Stomach (tissue), 4 donors: ENCODE data around the gene SIVA1.

Experiments used
- CTCF ChIP-seq, 7 experiments: fragments of 450-650 bp in 4 of 7; fragments of 200-600 bp in 3 of 7; sonication (generic) in 3 of 7; IDR thresholded peaks; one replicate each; pipeline ENCODE4 v1.5.1; 2016 to 2019; ENCODE audit warnings: antibody characterized with exemption in 7 of 7, control low read depth in 2 of 7, mild to moderate bottlenecking in 1 of 7
- POLR2A ChIP-seq, 4 donors: fragments of 450-650 bp; IDR thresholded peaks; one replicate each; pipeline ENCODE4 v1.6.1; 2016; ENCODE audit warnings: antibody characterized with exemption in 4 of 4, control low read depth in 2 of 4, mild to moderate bottlenecking in 1 of 4, moderate library complexity in 1 of 4

- TF ChIP-seq POLR2A (IDR thresholded peaks at IDR 0.05) (no peak), CTCF (IDR thresholded peaks at IDR 0.05) (no peak)
These were observed 19.2 kb downstream of the SIVA1 start for GRCh38 chr14:104771918-104772706.
